ENCODE data around the gene C1S.
A peak's percentile ranks its signal among the peaks of the same experiment; 100 is the strongest.

C1S gene

DNA sequence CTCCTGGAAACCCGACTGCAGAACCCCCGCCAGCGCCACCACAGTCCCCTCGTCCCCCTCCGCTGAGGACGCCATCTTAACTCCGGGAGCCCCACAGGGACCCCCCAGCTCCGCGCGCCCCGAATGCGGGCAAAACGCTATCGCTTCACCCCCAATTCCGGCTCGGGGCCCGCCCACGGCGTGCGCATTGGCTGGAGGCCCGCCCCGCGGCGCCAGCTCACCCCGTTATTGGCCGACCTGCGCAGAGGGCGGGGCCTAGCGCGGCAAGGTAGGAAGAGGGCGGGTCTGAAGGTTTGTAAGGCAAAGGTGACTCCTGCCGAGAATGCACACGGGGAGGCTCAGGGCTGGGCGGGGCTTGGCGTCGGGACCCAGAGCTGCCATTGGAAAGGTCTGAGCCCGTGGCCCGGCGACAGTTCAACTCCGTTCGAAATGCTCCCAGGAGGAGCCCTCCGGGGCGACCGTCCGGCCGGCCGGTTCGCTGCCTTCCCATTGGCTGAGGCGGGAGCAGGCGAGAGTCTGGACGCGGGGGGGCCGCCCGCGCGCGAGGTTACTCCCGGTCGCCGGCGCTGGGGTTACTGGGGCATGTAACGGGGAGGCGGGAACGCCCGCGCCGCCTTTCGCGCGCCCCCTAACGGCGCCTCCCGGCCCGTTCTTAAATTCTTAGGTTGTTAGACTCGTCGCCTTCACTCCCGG, 42.0 kb upstream of the C1S start, which contains the start of gene LPCAT3:
Gene LPCAT3, minus strand, starts transcription at position 127 of the 693 bp plus-strand sequence. Its CDS starts 52 bp downstream, at position 75.
- peak; percentile 94 for DNase-seq (ENCODE audit: low read depth)
- peak; percentile 64 for TF ChIP-seq CTCF (IDR thresholded peaks at IDR 0.05; ENCODE audit: low read length, missing control alignments)
- H3K4me3 ChIP-seq (replicated peaks; ENCODE audit: low read depth, low read length), result peak within 1 kb of the TSS; percentile 90

- no peak for DNase-seq (ENCODE audit: low read depth)
- no peak for TF ChIP-seq CTCF (IDR thresholded peaks at IDR 0.05; ENCODE audit: low read length, missing control alignments)
Measured at GRCh38 chr12:7019043-7019569, 41.4 kb upstream of the C1S start.

GRCh38 chr12:7021956-7022355, 38.6 kb upstream of the C1S start:
- TF ChIP-seq CTCF (IDR thresholded peaks at IDR 0.05; ENCODE audit: low read length, missing control alignments), result no peak
- H3K4me3 ChIP-seq (replicated peaks; ENCODE audit: low read depth, low read length), result no peak overlapping the region
- no peak for DNase-seq (ENCODE audit: low read depth)

More at GRCh38 chr12:7019043-7019569, 41.4 kb upstream of the C1S start:
- H3K4me3 ChIP-seq (replicated peaks; ENCODE audit: low read depth, low read length), result peak overlapping the region; percentile 90

DNA sequence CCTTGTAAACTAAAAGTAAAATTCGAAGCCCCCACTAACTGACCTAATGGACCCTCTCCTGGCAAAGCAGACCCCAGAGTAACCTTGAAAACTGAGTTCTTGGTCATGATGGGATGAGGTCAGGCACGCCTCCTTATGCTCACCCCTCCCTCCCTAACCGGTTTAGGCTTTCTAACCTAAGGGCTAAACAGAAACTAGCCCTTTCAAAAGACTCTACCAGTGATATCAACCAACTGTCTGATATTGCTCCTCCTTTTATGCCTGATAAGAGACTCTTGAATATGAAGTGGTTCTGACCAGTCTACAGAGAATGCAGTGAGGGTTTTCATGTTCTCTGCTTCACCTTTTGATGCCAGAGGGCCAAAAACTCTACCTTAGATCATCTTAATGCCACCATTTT, 37.4 kb upstream of the C1S start:
- TF ChIP-seq CTCF (IDR thresholded peaks at IDR 0.05; ENCODE audit: low read length, missing control alignments), result no peak
- H3K4me3 ChIP-seq (replicated peaks; ENCODE audit: low read depth, low read length), result no peak overlapping the region
- DNase-seq (ENCODE audit: low read depth), result no peak

DNA sequence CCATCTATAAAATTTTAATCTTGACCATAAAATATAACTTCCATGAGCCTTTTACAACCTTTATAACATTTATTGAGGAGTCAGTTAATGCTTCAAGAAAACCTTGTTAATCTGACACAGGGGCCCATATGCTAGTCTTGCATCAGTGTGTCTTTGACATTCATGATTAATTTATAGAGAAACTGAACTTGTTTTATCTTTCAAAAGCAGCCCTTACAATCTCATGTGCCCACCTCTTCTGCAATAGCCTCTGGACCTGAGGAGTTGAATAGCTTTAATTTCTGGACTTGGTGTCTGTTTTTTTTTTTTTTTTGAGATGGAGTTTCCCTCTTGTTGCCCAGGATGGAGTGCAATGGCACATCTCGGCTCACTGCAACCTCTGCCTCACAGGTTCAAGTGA, 33.7 kb upstream of the C1S start:
- DNase-seq (ENCODE audit: low read depth), result no peak
- no peak overlapping the region for H3K4me3 ChIP-seq (replicated peaks; ENCODE audit: low read depth, low read length)

GRCh38 chr12:7031306-7031705, 29.2 kb upstream of the C1S start:
- no peak for TF ChIP-seq CTCF (IDR thresholded peaks at IDR 0.05; ENCODE audit: low read length, missing control alignments)
- no peak overlapping the region for H3K4me3 ChIP-seq (replicated peaks; ENCODE audit: low read depth, low read length)
- DNase-seq (ENCODE audit: low read depth), result no peak

More for the DNA sequence above, 33.7 kb upstream of the C1S start:
- no peak for TF ChIP-seq CTCF (IDR thresholded peaks at IDR 0.05; ENCODE audit: low read length, missing control alignments)

- H3K4me3 ChIP-seq (replicated peaks; ENCODE audit: low read depth, low read length), result no peak overlapping the region
- no peak for TF ChIP-seq CTCF (IDR thresholded peaks at IDR 0.05; ENCODE audit: low read length, missing control alignments)
- DNase-seq (ENCODE audit: low read depth), result no peak
Measured at GRCh38 chr12:7032990-7033389, 27.5 kb upstream of the C1S start.
